ENCODE data around the gene SRD5A1. TPM values are rescaled to one million over a fixed set of nuclear protein-coding genes. Genes with fewer than 3 reads are reported as not detected.

SRD5A1 gene
- total RNA-seq, 2 donors from 2014 or later = 15.9 to 17.4 TPM

DNA sequence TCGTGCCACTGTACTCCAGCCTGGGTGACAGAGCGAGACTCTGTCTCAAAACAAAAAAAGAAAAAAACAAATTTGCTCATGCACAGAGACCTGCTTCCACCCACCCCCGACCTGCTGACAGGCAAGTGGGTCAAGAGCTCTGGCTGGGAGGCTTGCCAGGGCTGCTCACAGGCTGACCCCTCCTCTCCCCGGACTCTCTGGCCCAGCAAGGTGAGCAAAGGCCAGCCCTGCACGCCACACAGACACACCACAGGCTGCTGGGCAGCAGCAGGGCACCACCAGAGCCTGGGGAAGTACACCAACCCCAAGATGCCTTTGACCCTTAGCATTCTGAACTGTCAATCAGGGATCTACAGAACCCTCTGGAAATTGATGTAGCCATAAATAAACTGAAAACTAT is 29.6 kb upstream of the SRD5A1 start:
- Histone ChIP-seq H3K9me3 (no peaks in the 10 kb centered on the region), H3K36me3 (peaks cover 35% of the 10 kb centered on the region), H3K27ac (no peak overlapping the region), H3K27me3 (no peaks in the 10 kb centered on the region), H3K4me1 (no peaks in the 10 kb centered on the region), H3K9ac (ENCODE audit: low read depth in 2 of 2, low read length in 2 of 2) (no peak overlapping the region), H3K4me3 (no peak overlapping the region)
- intact Hi-C loops (cut with DNase I) = no loop called here
- TF ChIP-seq, protein P1, sequence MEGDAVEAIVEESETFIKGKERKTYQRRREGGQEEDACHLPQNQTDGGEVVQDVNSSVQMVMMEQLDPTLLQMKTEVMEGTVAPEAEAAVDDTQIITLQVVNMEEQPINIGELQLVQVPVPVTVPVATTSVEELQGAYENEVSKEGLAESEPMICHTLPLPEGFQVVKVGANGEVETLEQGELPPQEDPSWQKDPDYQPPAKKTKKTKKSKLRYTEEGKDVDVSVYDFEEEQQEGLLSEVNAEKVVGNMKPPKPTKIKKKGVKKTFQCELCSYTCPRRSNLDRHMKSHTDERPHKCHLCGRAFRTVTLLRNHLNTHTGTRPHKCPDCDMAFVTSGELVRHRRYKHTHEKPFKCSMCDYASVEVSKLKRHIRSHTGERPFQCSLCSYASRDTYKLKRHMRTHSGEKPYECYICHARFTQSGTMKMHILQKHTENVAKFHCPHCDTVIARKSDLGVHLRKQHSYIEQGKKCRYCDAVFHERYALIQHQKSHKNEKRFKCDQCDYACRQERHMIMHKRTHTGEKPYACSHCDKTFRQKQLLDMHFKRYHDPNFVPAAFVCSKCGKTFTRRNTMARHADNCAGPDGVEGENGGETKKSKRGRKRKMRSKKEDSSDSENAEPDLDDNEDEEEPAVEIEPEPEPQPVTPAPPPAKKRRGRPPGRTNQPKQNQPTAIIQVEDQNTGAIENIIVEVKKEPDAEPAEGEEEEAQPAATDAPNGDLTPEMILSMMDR (IDR thresholded peaks at IDR 0.05) = no peak
- no peak for DNase-seq

DNA sequence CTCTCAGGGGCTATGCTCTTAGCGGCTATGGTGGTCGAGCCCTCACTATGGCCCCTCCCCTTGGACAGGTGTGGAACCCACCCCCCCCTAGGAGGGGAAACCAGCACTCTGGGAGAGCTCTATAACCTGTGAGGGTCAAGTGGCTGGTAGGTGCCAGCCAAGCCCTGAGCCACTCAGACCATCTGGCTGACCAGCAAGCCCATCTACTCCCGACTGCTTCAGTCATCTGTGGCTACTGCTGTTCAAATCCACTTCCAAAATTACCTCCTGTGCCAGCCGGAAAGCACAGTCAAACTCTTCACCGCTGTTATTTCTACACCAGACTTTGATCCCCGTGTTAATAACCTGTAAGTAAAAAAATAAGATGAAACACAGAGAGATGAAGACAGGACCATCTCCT is 28.9 kb upstream of the SRD5A1 start:
- Histone ChIP-seq H3K4me3 (no peak overlapping the region), H3K9me3 (no peaks in the 10 kb centered on the region), H3K27ac (no peak overlapping the region), H3K4me1 (no peaks in the 10 kb centered on the region), H3K36me3 (peaks cover 35% of the 10 kb centered on the region), H3K9ac (ENCODE audit: low read depth in 2 of 2, low read length in 2 of 2) (no peak overlapping the region), H3K27me3 (no peaks in the 10 kb centered on the region)
- TF ChIP-seq, protein P1 (IDR thresholded peaks at IDR 0.05) = no peak
- intact Hi-C loops (cut with DNase I) = no loop called here
- DNase-seq = no peak

DNA sequence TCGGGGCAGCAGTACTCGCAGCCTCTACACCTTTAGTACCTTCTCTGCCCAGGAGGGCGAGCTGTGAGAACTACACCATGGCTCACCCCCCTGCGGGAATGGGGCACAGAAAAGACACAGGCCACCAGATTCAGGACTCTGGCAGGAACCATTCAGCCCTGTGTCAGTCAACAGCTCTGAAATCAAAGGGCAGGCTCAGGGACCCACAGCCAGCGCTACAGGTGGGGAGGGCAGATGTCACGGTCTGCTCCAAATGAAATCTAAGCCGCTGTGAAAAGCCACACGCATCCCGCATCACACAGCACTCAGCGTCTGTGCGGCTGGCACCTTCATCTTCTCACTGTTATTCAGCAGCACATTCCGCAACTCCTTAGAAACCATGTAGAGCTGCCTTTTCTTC is 28.3 kb upstream of the SRD5A1 start:
- Histone ChIP-seq H3K36me3 (peaks cover 35% of the 10 kb centered on the region), H3K9me3 (no peaks in the 10 kb centered on the region), H3K4me3 (no peak overlapping the region), H3K4me1 (no peaks in the 10 kb centered on the region), H3K27ac (no peak overlapping the region), H3K9ac (ENCODE audit: low read depth in 2 of 2, low read length in 2 of 2) (no peak overlapping the region), H3K27me3 (no peaks in the 10 kb centered on the region)
- DNase-seq = no peak
- TF ChIP-seq, protein P1 (IDR thresholded peaks at IDR 0.05) = no peak
- intact Hi-C loops (cut with DNase I) = no loop called here

DNA sequence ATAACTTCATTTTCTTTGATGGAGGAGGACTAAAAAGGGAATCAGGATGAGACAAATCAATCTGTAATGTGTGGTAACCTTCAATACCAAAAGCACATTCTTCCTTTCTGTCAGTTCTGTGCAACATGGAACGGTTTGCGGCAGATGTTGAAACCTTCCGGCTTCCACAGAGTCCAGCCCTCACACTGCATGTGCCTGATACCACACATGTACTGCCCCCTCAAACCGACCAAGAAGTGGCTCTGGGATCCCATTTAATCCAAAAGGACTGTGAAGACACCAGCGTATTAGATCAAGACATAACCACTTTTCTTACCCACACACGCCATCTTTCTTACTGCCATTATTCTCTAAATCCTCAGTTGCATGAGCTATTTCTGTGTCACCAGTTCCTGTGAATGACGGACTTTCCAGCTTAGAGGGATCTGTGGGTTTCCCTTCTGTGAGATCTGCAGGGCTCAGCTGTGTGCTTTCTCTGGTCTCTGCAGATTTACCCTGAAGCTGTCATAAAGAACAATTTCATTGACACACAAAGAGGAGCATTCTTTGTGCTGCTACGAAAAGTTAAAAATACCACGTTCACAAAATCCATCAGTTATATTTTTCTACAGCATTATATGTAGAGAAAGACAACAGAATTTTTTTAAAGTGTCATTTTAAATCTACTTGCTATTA is 26.2 kb upstream of the SRD5A1 start:
- intact Hi-C loops (cut with DNase I) = no loop called here
- Histone ChIP-seq H3K4me1 (no peaks in the 10 kb centered on the region), H3K36me3 (peaks cover 27% of the 10 kb centered on the region), H3K4me3 (no peak overlapping the region), H3K9ac (ENCODE audit: low read depth in 2 of 2, low read length in 2 of 2) (no peak overlapping the region), H3K27ac (no peak overlapping the region), H3K9me3 (no peaks in the 10 kb centered on the region), H3K27me3 (no peaks in the 10 kb centered on the region)
- no peak for DNase-seq
- TF ChIP-seq, protein P1 (IDR thresholded peaks at IDR 0.05) = no peak

DNA sequence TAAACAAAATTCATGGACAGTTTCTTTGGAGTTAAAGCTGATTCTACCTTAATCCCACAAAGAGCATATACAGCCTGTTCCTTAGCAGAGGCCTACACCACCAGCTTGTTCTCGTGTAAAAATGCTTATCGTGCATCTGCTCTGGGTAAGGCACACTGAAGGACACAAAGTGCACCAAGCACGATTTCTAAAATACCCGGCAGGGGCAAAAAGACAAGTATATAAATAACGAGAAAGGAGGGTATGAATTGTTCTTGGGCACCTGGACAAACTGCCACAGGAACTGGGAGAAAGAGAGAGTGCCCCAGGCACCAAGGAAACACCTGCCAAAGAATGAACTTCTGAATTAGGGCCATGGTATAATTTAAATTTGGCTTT is 25.7 kb upstream of the SRD5A1 start:
- H3K9me3 ChIP-seq = no peaks in the 10 kb centered on the region
- TF ChIP-seq, protein P1 (IDR thresholded peaks at IDR 0.05) = no peak
- intact Hi-C loops (cut with DNase I) = no loop called here

More for the DNA sequence above, 25.7 kb upstream of the SRD5A1 start:
- no peak overlapping the region for H3K9ac ChIP-seq (ENCODE audit: low read depth in 2 of 2, low read length in 2 of 2)
- no peak overlapping the region for H3K4me3 ChIP-seq
- H3K27me3 ChIP-seq = no peaks in the 10 kb centered on the region
- H3K27ac ChIP-seq = no peak overlapping the region
- H3K4me1 ChIP-seq = no peaks in the 10 kb centered on the region
- no peak for DNase-seq
- peaks cover 23% of the 10 kb centered on the region for H3K36me3 ChIP-seq

Measured in colonic mucosa (tissue), 4 donors.